ENCODE data around the gene TBCE. TPM values are rescaled to one million over a fixed set of nuclear protein-coding genes. Genes with fewer than 3 reads are reported as not detected.
"Not testable (repeated sequence)": the region's sequence is repeated elsewhere in the genome, so short reads cannot be mapped to it uniquely, and the experiment has no call there.

The TBCE gene
- total RNA-seq, 1 experiment from 2014 or later, result 20.8 TPM

- no peaks in the 10 kb centered on the region for H3K36me3 ChIP-seq (ENCODE audit: control insufficient read depth in 1 of 2, insufficient read depth in 2 of 2, low read length in 2 of 2)
- no peak for ATAC-seq
- H3K9me2 ChIP-seq (ENCODE audit: insufficient read depth), result no peaks in the 10 kb centered on the region
- no peaks in the 10 kb centered on the region for H3K9me3 ChIP-seq (ENCODE audit: control insufficient read depth in 1 of 2, insufficient read depth in 1 of 2, low read depth in 1 of 2, low read length in 2 of 2)
- H3K79me2 ChIP-seq (ENCODE audit: insufficient read depth, low read length), result no peaks in the 10 kb centered on the region
- POLR2A ChIA-PET, result interaction anchor here (0.6 kb wide), 1 partner anchor 10 kb away, joined by 5 read pairs; no protein-coding TSS in a partner anchor
- H2AFZ ChIP-seq (ENCODE audit: low read depth, low read length, poor library complexity, severe bottlenecking), result no peak overlapping the region
- RAD21 ChIA-PET (ENCODE audit: low non-redundant PET in 1 of 2, low total read pairs in 2 of 2, uncharacterized antibody in 2 of 2, unreplicated experiment in 2 of 2), result no interaction called here
- no peak overlapping the region for H3K4me2 ChIP-seq (ENCODE audit: low read length)
- H3K9ac ChIP-seq (ENCODE audit: low read length), result no peak overlapping the region
- no peaks in the 10 kb centered on the region for H3K4me1 ChIP-seq (ENCODE audit: control insufficient read depth in 1 of 2, insufficient read depth in 2 of 2, low read length in 2 of 2)
- TF ChIP-seq REST (IDR thresholded peaks at IDR 0.05; ENCODE audit: low read depth), result no peak
- TF ChIP-seq JUND (IDR thresholded peaks at IDR 0.05), result no peak
- intact Hi-C loops (cut with micrococcal nuclease), result no loop called here
- H3K27me3 ChIP-seq (ENCODE audit: insufficient read depth, low read length), result no peaks in the 10 kb centered on the region
- H3K4me3 ChIP-seq (replicated peaks in 1 of 2; ENCODE audit: low read depth in 1 of 2, low read length in 2 of 2), result no peak overlapping the region
- CTCF ChIA-PET, result no interaction called here
- no peaks in the 10 kb centered on the region for H4K20me1 ChIP-seq (ENCODE audit: insufficient read depth)
- BruUV-seq (replicated peaks), result no TSS peak
- DNase-seq (ENCODE audit: low read depth, low spot score), result no peak
- H3K27ac ChIP-seq (ENCODE audit: low read depth, low read length), result no peak overlapping the region
Observed at GRCh38 chr1:235358899-235359298, 8.3 kb upstream of the TBCE start.

- ATAC-seq; H3K9ac ChIP-seq (ENCODE audit: low read length); H3K27me3 ChIP-seq (ENCODE audit: insufficient read depth, low read length); H3K9me3 ChIP-seq (ENCODE audit: control insufficient read depth in 1 of 2, insufficient read depth in 1 of 2, low read depth in 1 of 2, low read length in 2 of 2); H3K27ac ChIP-seq (ENCODE audit: low read depth, low read length); intact Hi-C loops (cut with micrococcal nuclease); H3K9me2 ChIP-seq (ENCODE audit: insufficient read depth); RAD21 ChIA-PET (ENCODE audit: low non-redundant PET in 1 of 2, low total read pairs in 2 of 2, uncharacterized antibody in 2 of 2, unreplicated experiment in 2 of 2); H3K4me2 ChIP-seq (ENCODE audit: low read length); H3K36me3 ChIP-seq (ENCODE audit: control insufficient read depth in 1 of 2, insufficient read depth in 2 of 2, low read length in 2 of 2); CTCF ChIA-PET; DNase-seq (ENCODE audit: low read depth, low spot score); H2AFZ ChIP-seq (ENCODE audit: low read depth, low read length, poor library complexity, severe bottlenecking); BruUV-seq (replicated peaks); H4K20me1 ChIP-seq (ENCODE audit: insufficient read depth); H3K4me3 ChIP-seq (replicated peaks in 1 of 2; ENCODE audit: low read depth in 1 of 2, low read length in 2 of 2); POLR2A ChIA-PET: not testable (repeated sequence)
- Histone ChIP-seq H3K79me2 (ENCODE audit: insufficient read depth, low read length) (peaks cover 15% of the 10 kb centered on the region), H3K4me1 (ENCODE audit: control insufficient read depth in 1 of 2, insufficient read depth in 2 of 2, low read length in 2 of 2) (peaks cover 0 to 18% of the 10 kb centered on the region in 2 experiments; a peak in 3 of 4 replicates)
Observed at GRCh38 chr1:235364189-235364588, 3.0 kb upstream of the TBCE start.

All from HCT116 (cell line).